Trophoblast cell (in vitro differentiated cells and primary cell): ENCODE results near the gene ITGA3.
A peak's percentile ranks its signal among the peaks of the same experiment; 100 is the strongest.

Experiments used
- DNase-seq, 2 donors: peaks; one replicate each; pipeline ENCODE4 v3.0.0-alpha.2; 2016
- H2AFZ ChIP-seq: 2 replicates; pipeline ENCODE4 v1.6.1; 2013; ENCODE audit warnings: low read length, moderate library complexity, mild to moderate bottlenecking; ENCODE audit not compliant: insufficient read depth, poor library complexity
- H2AK5ac ChIP-seq: 2 replicates; pipeline ENCODE4 v1.6.1; 2013; ENCODE audit warnings: mild to moderate bottlenecking, low read length
- H2BK120ac ChIP-seq: 2 replicates; pipeline ENCODE4 v1.6.1; 2013; ENCODE audit warnings: low read length, mild to moderate bottlenecking, moderate library complexity; ENCODE audit not compliant: insufficient read depth, poor library complexity
- H2BK12ac ChIP-seq: 2 replicates; pipeline ENCODE4 v1.6.1; 2013; ENCODE audit warnings: mild to moderate bottlenecking, low read length, moderate library complexity
- H2BK5ac ChIP-seq: 2 replicates; pipeline ENCODE4 v1.6.1; 2013; ENCODE audit warnings: low read length, low read depth, moderate library complexity, mild to moderate bottlenecking; ENCODE audit not compliant: poor library complexity
- H3K14ac ChIP-seq: 2 replicates; pipeline ENCODE4 v1.6.1; 2013; ENCODE audit warnings: mild to moderate bottlenecking, low read length
- H3K18ac ChIP-seq: 2 replicates; pipeline ENCODE4 v1.6.1; 2013; ENCODE audit warnings: mild to moderate bottlenecking, low read length
- H3K23ac ChIP-seq: 2 replicates; pipeline ENCODE4 v1.6.1; 2013; ENCODE audit warnings: low read length
- H3K27ac ChIP-seq: 2 replicates; pipeline ENCODE4 v1.5.1; 2013; ENCODE audit warnings: low read depth, mild to moderate bottlenecking, inconsistent platforms, low read length, moderate library complexity
- H3K27me3 ChIP-seq: 2 replicates; pipeline ENCODE4 v1.6.1; 2013; ENCODE audit warnings: inconsistent platforms, mild to moderate bottlenecking, low read length, moderate library complexity; ENCODE audit not compliant: insufficient read depth
- H3K36me3 ChIP-seq, 2 experiments: 1 replicate in 1 of 2; 2 replicates in 1 of 2; pipeline ENCODE4 v1.6.1; 2013; ENCODE audit warnings: low read length in 2 of 2, mild to moderate bottlenecking in 2 of 2, moderate library complexity in 1 of 2; ENCODE audit not compliant: insufficient read depth in 2 of 2, control insufficient read depth in 1 of 2
- H3K4ac ChIP-seq: 2 replicates; pipeline ENCODE4 v1.6.1; 2013; ENCODE audit warnings: low read depth, mild to moderate bottlenecking, low read length, moderate library complexity
- H3K4me1 ChIP-seq, 2 experiments: 1 replicate in 1 of 2; 2 replicates in 1 of 2; pipeline ENCODE4 v1.6.1; 2013; ENCODE audit warnings: low read length in 2 of 2, mild to moderate bottlenecking in 2 of 2, moderate library complexity in 1 of 2; ENCODE audit not compliant: insufficient read depth in 2 of 2, control insufficient read depth in 1 of 2
- H3K4me2 ChIP-seq: 2 replicates; pipeline ENCODE4 v1.6.1; 2013; ENCODE audit warnings: inconsistent platforms, mild to moderate bottlenecking, low read length, moderate library complexity
- H3K4me3 ChIP-seq: 2 replicates; pipeline ENCODE4 v1.5.1; 2013; ENCODE audit warnings: mild to moderate bottlenecking, low read depth, low read length, inconsistent platforms
- H3K79me1 ChIP-seq: one replicate; pipeline ENCODE4 v1.6.1; 2013; ENCODE audit warnings: low read length
- H3K79me2 ChIP-seq: 2 replicates; pipeline ENCODE4 v1.6.1; 2013; ENCODE audit warnings: low read length, mild to moderate bottlenecking; ENCODE audit not compliant: control insufficient read depth, insufficient read depth, poor library complexity
- H3K9ac ChIP-seq: 2 replicates; pipeline ENCODE4 v1.6.1; 2013; ENCODE audit warnings: mild to moderate bottlenecking, low read length
- H3K9me3 ChIP-seq: 2 replicates; pipeline ENCODE4 v1.6.1; 2013; ENCODE audit warnings: low read depth, mild to moderate bottlenecking, control low read depth, inconsistent platforms, low read length; ENCODE audit not compliant: insufficient read depth
- H4K12ac ChIP-seq: 2 replicates; pipeline ENCODE4 v1.6.1; 2013; ENCODE audit warnings: low read depth, mild to moderate bottlenecking, low read length, moderate library complexity
- H4K8ac ChIP-seq: 2 replicates; pipeline ENCODE4 v1.6.1; 2013; ENCODE audit warnings: low read depth, mild to moderate bottlenecking, low read length, moderate library complexity
- H4K91ac ChIP-seq: one replicate; pipeline ENCODE4 v1.6.1; 2013; ENCODE audit warnings: low read depth, mild to moderate bottlenecking, low read length, moderate library complexity
- whole genome bisulfite sequencing: extraction: QIAGEN DNeasy Blood & Tissue Kit; methylation state at CpG from one replicate; pipeline ENCODE4 v1.1.7; 2013; ENCODE audit warnings: missing lambda C conversion rate; ENCODE audit not compliant: insufficient read length, insufficient coverage; ENCODE audit errors: extremely low coverage; 5-methylcytosine and 5-hydroxymethylcytosine counted together

Gene ITGA3

GRCh38 chr17:50114849-50115357 lies 59.0 kb downstream of the ITGA3 start:
- H3K14ac ChIP-seq = no peak overlapping the region
- no peak overlapping the region for H3K18ac ChIP-seq
- no peaks in the 10 kb centered on the region for H3K27me3 ChIP-seq
- H3K4me2 ChIP-seq = no peak overlapping the region
- H3K23ac ChIP-seq = no peak overlapping the region
- no peak overlapping the region for H3K9ac ChIP-seq
- peaks cover 5% of the 10 kb centered on the region for H3K9me3 ChIP-seq
- no peak overlapping the region for H4K91ac ChIP-seq
- no peak overlapping the region for H2BK120ac ChIP-seq
- H2AK5ac ChIP-seq = no peak overlapping the region
- no peak overlapping the region for H2BK12ac ChIP-seq
- peak in 1 of 2 donors; percentile 47 for DNase-seq
- H3K4ac ChIP-seq = no peak overlapping the region
- H2BK5ac ChIP-seq = no peak overlapping the region
- peaks cover 13% of the 10 kb centered on the region for H3K79me1 ChIP-seq
- H3K4me1 ChIP-seq = peaks cover 17 to 26% of the 10 kb centered on the region in 2 experiments
- no CpG with 5 or more reads among the region's 6 CpGs for WGBS
- no peak overlapping the region for H2AFZ ChIP-seq
- H4K8ac ChIP-seq = no peak overlapping the region
- peaks cover 7 to 10% of the 10 kb centered on the region in 2 experiments for H3K36me3 ChIP-seq
- no peak overlapping the region for H3K27ac ChIP-seq
- H3K4me3 ChIP-seq = no peak overlapping the region
- peaks cover 3% of the 10 kb centered on the region for H3K79me2 ChIP-seq
- H4K12ac ChIP-seq = no peak overlapping the region

GRCh38 chr17:50115756-50116155 lies 59.8 kb downstream of the ITGA3 start:
- no peak overlapping the region for H3K27ac ChIP-seq
- WGBS = no CpG with 5 or more reads among the region's 17 CpGs
- no peak overlapping the region for H2AK5ac ChIP-seq
- no peak overlapping the region for H3K4me2 ChIP-seq
- DNase-seq = no peak
- H3K4me1 ChIP-seq = peaks cover 17 to 26% of the 10 kb centered on the region in 2 experiments
- peaks cover 5% of the 10 kb centered on the region for H3K9me3 ChIP-seq
- H3K23ac ChIP-seq = no peak overlapping the region
- peaks cover 3% of the 10 kb centered on the region for H3K79me2 ChIP-seq
- no peak overlapping the region for H3K4ac ChIP-seq
- H3K4me3 ChIP-seq = no peak overlapping the region
- peaks cover 6 to 8% of the 10 kb centered on the region in 2 experiments for H3K36me3 ChIP-seq
- H3K27me3 ChIP-seq = no peaks in the 10 kb centered on the region
- H2AFZ ChIP-seq = no peak overlapping the region
- no peak overlapping the region for H3K18ac ChIP-seq
- H3K9ac ChIP-seq = no peak overlapping the region
- no peak overlapping the region for H2BK120ac ChIP-seq
- H4K8ac ChIP-seq = no peak overlapping the region
- H3K14ac ChIP-seq = no peak overlapping the region
- no peak overlapping the region for H2BK12ac ChIP-seq
- H3K79me1 ChIP-seq = peaks cover 13% of the 10 kb centered on the region
- H2BK5ac ChIP-seq = no peak overlapping the region
- H4K12ac ChIP-seq = no peak overlapping the region
- no peak overlapping the region for H4K91ac ChIP-seq

DNA sequence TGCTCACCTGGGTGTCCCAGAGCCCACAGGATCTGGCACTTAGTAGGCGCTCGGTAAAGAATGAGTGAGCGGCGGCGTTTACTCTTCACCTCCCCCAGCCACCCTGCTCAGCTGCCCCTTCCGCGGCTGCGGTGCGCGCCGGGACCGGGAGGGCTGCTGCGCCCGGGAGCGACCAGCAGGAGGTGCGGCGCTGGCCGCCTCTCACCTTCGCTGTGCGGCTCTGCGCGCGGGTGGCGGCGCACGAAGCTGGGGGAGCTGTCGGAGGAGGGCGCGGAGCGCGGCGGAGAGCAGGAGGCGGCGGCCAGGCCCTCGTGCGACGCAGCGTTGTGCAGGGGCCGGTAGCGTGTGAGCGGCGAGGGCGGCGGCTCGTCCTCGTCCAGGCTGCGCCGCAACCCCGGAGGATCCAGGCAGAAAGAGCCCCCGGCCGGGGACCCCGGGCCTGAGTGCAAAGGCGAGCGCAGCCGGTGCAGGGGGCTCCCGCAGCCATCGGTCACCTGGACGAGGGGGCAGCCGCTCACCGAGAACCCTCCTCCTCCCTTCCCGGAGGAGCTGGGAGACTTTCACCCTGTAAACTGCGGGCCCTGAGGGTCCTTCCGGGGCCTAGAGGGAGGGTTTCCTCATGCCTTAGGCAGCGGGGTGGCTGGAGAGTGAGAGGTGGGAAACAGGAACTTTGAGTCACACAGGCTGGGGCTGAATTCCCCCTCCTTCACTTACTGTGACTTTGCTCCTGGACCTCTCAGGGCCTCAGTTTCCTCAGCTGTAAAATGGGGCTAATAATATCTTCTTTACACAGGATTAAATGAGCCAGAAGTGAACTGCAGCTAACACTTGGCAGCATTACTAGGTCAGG lies 61.5 kb downstream of the ITGA3 start:
- Histone ChIP-seq H3K27ac (no peak overlapping the region), H4K8ac (peak overlapping the region; percentile 80), H3K79me2 (no peaks in the 10 kb centered on the region), H2AK5ac (no peak overlapping the region), H3K9me3 (peaks cover 2% of the 10 kb centered on the region), H3K4me1 (peaks cover 5 to 14% of the 10 kb centered on the region in 2 experiments), H3K23ac (no peak overlapping the region), H4K91ac (peak overlapping the region; percentile 11), H3K4me3 (no peak overlapping the region), H3K36me3 (peaks cover 6 to 8% of the 10 kb centered on the region in 2 experiments), H3K79me1 (peaks cover 4% of the 10 kb centered on the region), H2BK120ac (no peak overlapping the region), H3K14ac (no peak overlapping the region), H2AFZ (no peak overlapping the region), H3K27me3 (no peaks in the 10 kb centered on the region), H3K9ac (no peak overlapping the region), H3K4me2 (peak overlapping the region; percentile 60), H2BK5ac (no peak overlapping the region), H3K18ac (no peak overlapping the region), H2BK12ac (no peak overlapping the region), H3K4ac (no peak overlapping the region), H4K12ac (peak overlapping the region; percentile 54)
- no CpG with 5 or more reads among the region's 64 CpGs for WGBS
- peak in 1 of 2 donors; percentile 69 for DNase-seq

DNA sequence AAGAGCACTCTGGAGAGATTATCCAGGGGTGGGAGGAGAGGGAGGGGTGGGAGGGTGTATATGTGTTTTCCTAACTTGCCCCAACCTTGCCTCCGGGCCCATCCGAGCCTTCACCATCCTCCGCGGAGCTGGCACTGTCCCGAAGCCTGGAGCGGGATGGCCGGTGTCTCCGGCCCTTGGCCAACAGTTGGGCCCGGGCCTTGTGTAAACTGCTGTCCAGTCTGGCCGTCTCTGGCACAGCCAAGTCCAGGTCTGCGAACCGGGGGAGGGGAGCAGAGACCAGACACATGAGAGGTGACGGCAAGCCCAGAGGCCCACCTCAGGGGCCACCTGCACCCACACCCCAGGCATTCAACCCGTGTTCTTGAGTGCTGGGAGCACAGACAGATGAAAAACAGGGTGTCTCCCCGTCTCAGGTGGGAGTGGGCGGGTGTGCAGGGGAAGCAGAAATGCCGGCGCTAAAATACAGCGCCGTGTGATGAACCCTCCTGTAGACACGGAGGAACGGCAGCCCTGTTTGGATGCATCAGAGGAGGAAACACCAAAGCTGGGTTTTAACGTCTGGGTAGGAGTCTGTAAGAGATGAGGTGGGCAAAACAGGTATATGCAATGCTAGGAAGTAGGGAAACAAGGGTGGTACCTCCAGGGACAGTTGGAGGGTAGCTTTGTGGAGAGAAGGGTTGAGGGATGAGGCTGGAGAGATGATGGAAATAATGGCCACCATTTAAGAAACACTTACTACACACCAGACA lies 62.3 kb downstream of the ITGA3 start:
- no peak overlapping the region for H3K4me2 ChIP-seq
- H4K8ac ChIP-seq = no peak overlapping the region
- peaks cover 2% of the 10 kb centered on the region for H3K79me1 ChIP-seq
- no CpG with 5 or more reads among the region's 23 CpGs for WGBS
- no peak overlapping the region for H3K4ac ChIP-seq
- no peak overlapping the region for H4K12ac ChIP-seq
- no peaks in the 10 kb centered on the region for H3K79me2 ChIP-seq
- H3K4me3 ChIP-seq = no peak overlapping the region
- H3K9ac ChIP-seq = no peak overlapping the region
- peaks cover 6 to 8% of the 10 kb centered on the region in 2 experiments for H3K36me3 ChIP-seq
- no peaks in the 10 kb centered on the region for H3K27me3 ChIP-seq
- no peak overlapping the region for H2AFZ ChIP-seq
- no peak overlapping the region for H3K23ac ChIP-seq
- H3K18ac ChIP-seq = no peak overlapping the region
- H3K14ac ChIP-seq = no peak overlapping the region
- peaks cover 6 to 11% of the 10 kb centered on the region in 2 experiments for H3K4me1 ChIP-seq
- H2BK5ac ChIP-seq = no peak overlapping the region
- H3K9me3 ChIP-seq = peaks cover 2% of the 10 kb centered on the region
- DNase-seq = no peak
- H2BK120ac ChIP-seq = no peak overlapping the region
- no peak overlapping the region for H2AK5ac ChIP-seq
- no peak overlapping the region for H4K91ac ChIP-seq
- no peak overlapping the region for H3K27ac ChIP-seq
- H2BK12ac ChIP-seq = no peak overlapping the region
